ENCODE data around the gene FBF1. TPM values are rescaled to one million over a fixed set of nuclear protein-coding genes. Genes with fewer than 3 reads are reported as not detected.

Gene FBF1
- total and polyA plus RNA-seq, 2 of the 4 experiments (the other 2 are of a cell fraction), result 4.5 to 8.0 TPM

DNA sequence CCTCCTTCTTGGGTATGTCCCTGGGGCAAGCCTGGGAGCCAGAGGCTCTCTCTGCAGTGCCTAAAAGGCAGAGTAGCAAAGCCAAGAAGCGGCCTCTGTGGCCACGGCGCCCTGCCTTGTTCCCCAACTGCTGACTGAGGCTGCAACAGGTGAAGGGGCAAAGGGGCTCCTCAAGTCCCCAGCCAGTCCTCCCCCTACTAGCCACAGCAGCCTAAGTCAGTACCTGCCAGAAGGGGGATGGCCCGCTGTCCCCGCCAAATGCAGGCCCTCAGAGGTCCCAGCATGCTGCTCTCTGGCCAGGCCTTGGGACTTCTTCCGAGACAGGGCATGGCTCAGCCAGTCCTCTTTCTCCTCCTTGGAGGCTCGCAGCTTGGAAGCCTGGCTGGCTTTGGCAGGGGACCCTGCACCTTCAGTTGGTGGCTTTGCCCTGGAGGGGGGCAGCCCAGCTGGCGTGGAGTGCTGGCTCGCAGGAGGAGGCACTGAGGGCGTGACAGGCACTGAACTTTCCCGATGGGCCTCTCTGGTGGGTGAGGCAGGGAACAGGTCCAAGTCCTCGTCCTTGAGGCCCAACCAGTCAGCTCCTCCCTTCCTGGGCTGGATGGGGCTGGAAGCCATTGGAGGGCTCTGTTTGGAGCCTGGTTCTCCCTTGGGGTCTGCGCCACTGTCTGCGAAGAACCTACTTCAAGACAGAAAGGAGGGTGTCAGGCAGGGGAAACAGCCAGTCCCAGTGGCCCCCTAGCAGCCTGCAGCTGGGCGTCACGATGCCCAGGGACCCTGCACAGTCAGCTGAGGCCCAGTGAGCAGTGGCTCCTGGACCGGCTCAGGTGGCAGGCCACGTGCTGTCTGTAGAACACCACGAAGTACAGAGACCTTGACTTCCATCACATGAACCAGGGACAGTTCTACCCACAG is 17.6 kb downstream of the FBF1 start (continued):
- TF ChIP-seq, protein P1, sequence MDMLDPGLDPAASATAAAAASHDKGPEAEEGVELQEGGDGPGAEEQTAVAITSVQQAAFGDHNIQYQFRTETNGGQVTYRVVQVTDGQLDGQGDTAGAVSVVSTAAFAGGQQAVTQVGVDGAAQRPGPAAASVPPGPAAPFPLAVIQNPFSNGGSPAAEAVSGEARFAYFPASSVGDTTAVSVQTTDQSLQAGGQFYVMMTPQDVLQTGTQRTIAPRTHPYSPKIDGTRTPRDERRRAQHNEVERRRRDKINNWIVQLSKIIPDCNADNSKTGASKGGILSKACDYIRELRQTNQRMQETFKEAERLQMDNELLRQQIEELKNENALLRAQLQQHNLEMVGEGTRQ (IDR thresholded peaks at IDR 0.05; ENCODE audit: low read depth, low read length), result no peak

DNA sequence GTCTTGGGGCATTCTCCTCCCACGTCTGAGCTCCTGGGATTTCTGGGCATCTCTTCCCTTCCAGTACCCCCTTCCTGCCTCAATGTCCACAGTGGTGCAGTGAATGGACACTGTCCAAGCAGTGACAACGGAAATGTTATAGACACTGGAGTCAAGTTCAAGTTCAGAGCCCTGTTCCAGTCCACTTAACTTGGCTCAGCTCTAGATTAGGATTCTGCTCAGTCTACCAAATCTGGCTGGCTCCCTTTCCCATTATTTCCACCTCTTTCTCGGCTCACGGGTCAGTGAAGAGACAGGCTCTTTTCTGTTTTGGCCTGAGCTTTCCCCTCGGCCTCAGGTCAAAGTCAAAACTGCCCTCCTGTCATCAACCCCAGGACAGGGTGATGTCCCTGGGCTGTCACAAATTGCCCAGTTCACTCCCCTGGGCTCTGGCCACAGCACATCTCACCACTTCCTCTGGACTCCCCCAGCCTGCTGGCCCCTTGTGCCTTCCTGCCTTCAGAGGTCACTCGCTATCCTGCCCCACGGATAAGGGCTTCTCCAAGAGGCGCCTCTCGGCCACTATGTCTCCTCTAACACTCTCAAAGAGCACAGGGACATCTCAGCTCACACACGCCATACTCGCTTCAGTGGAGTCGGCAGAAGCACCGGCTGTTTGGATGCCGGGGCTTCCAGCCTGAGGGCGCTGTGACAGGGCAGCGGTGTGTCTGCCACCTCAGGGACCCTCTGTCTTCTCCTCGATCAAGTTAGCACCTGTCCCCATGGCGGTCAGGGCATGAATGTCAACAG is 18.5 kb downstream of the FBF1 start:
- Histone ChIP-seq H3K27ac (ENCODE audit: insufficient read depth, low read length) (no peak overlapping the region), H3K4ac (ENCODE audit: low read depth, low read length) (no peak overlapping the region), H3K4me1 (ENCODE audit: control insufficient read depth, insufficient read depth, low read length) (no peaks in the 10 kb centered on the region), H3K14ac (replicated peaks; ENCODE audit: low read depth, low read length) (no peak overlapping the region), H2AK9ac (replicated peaks; ENCODE audit: low read depth, low read length, poor library complexity) (no peak overlapping the region), H2BK120ac (ENCODE audit: low read depth, low read length) (no peak overlapping the region), H2BK15ac (ENCODE audit: low read depth, low read length) (no peak overlapping the region), H4K20me1 (ENCODE audit: insufficient read depth, low read length) (no peaks in the 10 kb centered on the region; the same call in 1 of the 2 replicates), H2BK20ac (ENCODE audit: low read depth, low read length) (no peak overlapping the region), H3K4me2 (ENCODE audit: low read depth, low read length) (no peak overlapping the region), H3K79me1 (ENCODE audit: low read depth in 1 of 2, low read length in 2 of 2) (no peaks in the 10 kb centered on the region), H2AFZ (replicated peaks; ENCODE audit: low read length, poor library complexity) (no peak overlapping the region), H3K9me3 (ENCODE audit: control insufficient read depth, insufficient read depth, low read length) (no peaks in the 10 kb centered on the region), H2BK5ac (ENCODE audit: low read depth, low read length, poor library complexity, severe bottlenecking) (no peak overlapping the region), H4K5ac (ENCODE audit: low read depth, low read length) (no peak overlapping the region), H3K56ac (ENCODE audit: extremely low read depth, insufficient read depth, low read length) (no peak overlapping the region), H3K9ac (ENCODE audit: low read depth, low read length) (no peak overlapping the region), H3K9me1 (ENCODE audit: insufficient read depth, low read length) (no peaks in the 10 kb centered on the region; the same call in 1 of the 2 replicates), H3K27me3 (ENCODE audit: control insufficient read depth, insufficient read depth, low read length) (no peaks in the 10 kb centered on the region), H4K8ac (ENCODE audit: low read depth in 2 of 2, low read length in 2 of 2) (no peak overlapping the region), H3K36me3 (ENCODE audit: control insufficient read depth, insufficient read depth, low read length) (peaks cover 16% of the 10 kb centered on the region), H4K91ac (ENCODE audit: insufficient read depth, low read depth, low read length) (no peak overlapping the region), H3K18ac (ENCODE audit: low read depth, low read length) (no peak overlapping the region), H3K23ac (ENCODE audit: low read depth, low read length) (no peak overlapping the region), H2AK5ac (ENCODE audit: low read depth, low read length) (no peak overlapping the region), H3K4me3 (ENCODE audit: insufficient read depth, low read depth, low read length) (no peak overlapping the region)
- BruUV-seq (replicated peaks), result no TSS peak
- intact Hi-C loops (cut with micrococcal nuclease) (no loop called here), dilution Hi-C loops (cut with HindIII; ENCODE audit: low sequenced_read_pairs, unreplicated experiment) (no loop called here), in situ Hi-C loops (cut with MboI; ENCODE audit: low sequenced_read_pairs) (no loop called here)
- 79% methylated on average over 11 of the region's 18 CpGs; no CpG with 5 or more reads in 1 of the 2 experiments for WGBS, 2 experiments (ENCODE audit: extremely low coverage in 2 of 2, insufficient read length in 1 of 2)
- ATAC-seq (ENCODE audit: low read depth), result no peak
- DNase-seq, result no peak
- CTCF ChIA-PET, result no interaction called here
- POLR2A ChIA-PET (ENCODE audit: unreplicated experiment), result interaction anchor here (0.5 kb wide), 1 partner anchor 68 kb away, joined by 3 read pairs; no protein-coding TSS in a partner anchor
- TF ChIP-seq BHLHE40 (IDR thresholded peaks at IDR 0.05; ENCODE audit: low read depth, low read length), result no peak
